ENCODE data around the gene CABLES1.
"Not testable (repeated sequence)": the region's sequence is repeated elsewhere in the genome, so short reads cannot be mapped to it uniquely, and the experiment has no call there.

Gene CABLES1

GRCh38 chr18:23239885-23240608 lies 104.8 kb downstream of the CABLES1 start:
- in situ Hi-C loops (cut with MboI; ENCODE audit: low sequenced_read_pairs) = no loop called here

GRCh38 chr18:23240609-23240930 lies 105.3 kb downstream of the CABLES1 start:
- in situ Hi-C loops (cut with MboI; ENCODE audit: low sequenced_read_pairs) = no loop called here

GRCh38 chr18:23241833-23242496 lies 106.7 kb downstream of the CABLES1 start:
- in situ Hi-C loops (cut with MboI; ENCODE audit: low sequenced_read_pairs) = not testable (repeated sequence)

GRCh38 chr18:23243178-23243577 lies 107.9 kb downstream of the CABLES1 start:
- in situ Hi-C loops (cut with MboI; ENCODE audit: low sequenced_read_pairs) = no loop called here

- in situ Hi-C loops (cut with MboI; ENCODE audit: low sequenced_read_pairs) = no loop called here
Measured at GRCh38 chr18:23243816-23244215, 108.5 kb downstream of the CABLES1 start.

GRCh38 chr18:23244401-23244800 lies 109.1 kb downstream of the CABLES1 start:
- in situ Hi-C loops (cut with MboI; ENCODE audit: low sequenced_read_pairs) = no loop called here

GRCh38 chr18:23245461-23245860 lies 110.2 kb downstream of the CABLES1 start:
- in situ Hi-C loops (cut with MboI; ENCODE audit: low sequenced_read_pairs) = no loop called here

- in situ Hi-C loops (cut with MboI; ENCODE audit: low sequenced_read_pairs) = no loop called here
Measured at GRCh38 chr18:23247331-23247730, 112.0 kb downstream of the CABLES1 start.

GRCh38 chr18:23247896-23248295 lies 112.6 kb downstream of the CABLES1 start:
- in situ Hi-C loops (cut with MboI; ENCODE audit: low sequenced_read_pairs) = no loop called here

GRCh38 chr18:23248826-23249225 lies 113.5 kb downstream of the CABLES1 start:
- in situ Hi-C loops (cut with MboI; ENCODE audit: low sequenced_read_pairs) = no loop called here

GRCh38 chr18:23249348-23249747 lies 114.1 kb downstream of the CABLES1 start:
- in situ Hi-C loops (cut with MboI; ENCODE audit: low sequenced_read_pairs) = no loop called here

- in situ Hi-C loops (cut with MboI; ENCODE audit: low sequenced_read_pairs) = no loop called here
Measured at GRCh38 chr18:23250893-23251656, 115.8 kb downstream of the CABLES1 start.

GRCh38 chr18:23253630-23254029 lies 118.3 kb downstream of the CABLES1 start:
- in situ Hi-C loops (cut with MboI; ENCODE audit: low sequenced_read_pairs) = no loop called here

- in situ Hi-C loops (cut with MboI; ENCODE audit: low sequenced_read_pairs) = no loop called here
Measured at GRCh38 chr18:23257137-23257536, 121.9 kb downstream of the CABLES1 start.

- in situ Hi-C loops (cut with MboI; ENCODE audit: low sequenced_read_pairs) = no loop called here
Measured at GRCh38 chr18:23257686-23258565, 122.6 kb downstream of the CABLES1 start.

GRCh38 chr18:23258566-23259469 lies 123.5 kb downstream of the CABLES1 start:
- in situ Hi-C loops (cut with MboI; ENCODE audit: low sequenced_read_pairs) = no loop called here

GRCh38 chr18:23259701-23260681 lies 124.7 kb downstream of the CABLES1 start:
- in situ Hi-C loops (cut with MboI; ENCODE audit: low sequenced_read_pairs) = no loop called here

- in situ Hi-C loops (cut with MboI; ENCODE audit: low sequenced_read_pairs) = no loop called here
Measured at GRCh38 chr18:23260926-23261590, 125.8 kb downstream of the CABLES1 start.
